GM19351 (cell line): ENCODE measurements around the gene TDRD12.

Experiments used
- ATAC-seq: cut with Tn5 transposase; IDR thresholded peaks from one replicate; pipeline ENCODE4 v1.9.1; 2021; ENCODE audit warnings: mild to moderate bottlenecking, moderate library complexity; ENCODE audit not compliant: unreplicated experiment

Gene TDRD12

GRCh38 chr19:32719611-32720059, at the start of gene TDRD12:
TSS of gene TDRD12 (plus strand) at chr19:32719767. CDS start at chr19:32720073, 306 bp downstream.
- no peak for ATAC-seq

GRCh38 chr19:32671883-32672593, 47.5 kb upstream of the TDRD12 start:
- ATAC-seq, result no peak

GRCh38 chr19:32672841-32673240, 46.7 kb upstream of the TDRD12 start:
- ATAC-seq, result no peak

GRCh38 chr19:32673573-32673972, 46.0 kb upstream of the TDRD12 start:
- no peak for ATAC-seq

- peak; percentile 15 for ATAC-seq
Observed at GRCh38 chr19:32674153-32674930, 45.2 kb upstream of the TDRD12 start.

GRCh38 chr19:32674931-32675719, 44.4 kb upstream of the TDRD12 start, which contains the start of gene ANKRD27:
TSS of gene ANKRD27 (minus strand) at chr19:32675180. CDS start at chr19:32659015, 16,165 bp downstream.
- peak; percentile 95 for ATAC-seq

- ATAC-seq, result no peak
Observed at GRCh38 chr19:32675720-32676185, 43.8 kb upstream of the TDRD12 start, which contains the start of gene RGS9BP. TSS of gene RGS9BP (plus strand) at chr19:32675848. CDS start at chr19:32676264, 416 bp downstream.

GRCh38 chr19:32676186-32676894, 43.2 kb upstream of the TDRD12 start:
- ATAC-seq, result no peak

GRCh38 chr19:32676895-32677359, 42.6 kb upstream of the TDRD12 start:
- no peak for ATAC-seq

GRCh38 chr19:32677657-32678056, 41.9 kb upstream of the TDRD12 start:
- ATAC-seq, result no peak

GRCh38 chr19:32680986-32681385, 38.6 kb upstream of the TDRD12 start:
- no peak for ATAC-seq

GRCh38 chr19:32682317-32682716, 37.2 kb upstream of the TDRD12 start:
- ATAC-seq, result no peak

GRCh38 chr19:32686847-32687475, 32.6 kb upstream of the TDRD12 start:
- ATAC-seq, result no peak

GRCh38 chr19:32687681-32688080, 31.9 kb upstream of the TDRD12 start:
- ATAC-seq, result no peak

- ATAC-seq, result no peak
Observed at GRCh38 chr19:32688311-32688710, 31.3 kb upstream of the TDRD12 start.

- peak; percentile 88 for ATAC-seq
Observed at GRCh38 chr19:32691291-32691951, 28.1 kb upstream of the TDRD12 start, which contains the start of gene NUDT19. TSS of gene NUDT19 (plus strand) at chr19:32691821. CDS start at chr19:32691961, 140 bp downstream.

- peak; percentile 61 for ATAC-seq
Observed at GRCh38 chr19:32691952-32692726, 27.4 kb upstream of the TDRD12 start.

- ATAC-seq, result no peak
Observed at GRCh38 chr19:32692727-32693061, 26.9 kb upstream of the TDRD12 start.
